AG09309 (cell line): ENCODE results near the gene MAPK1.

ENCODE experiments used
- DNase-seq: peaks from one replicate; pipeline ENCODE4 v3.0.0-alpha.2; 2010; ENCODE audit warnings: low read depth
- H3K4me3 ChIP-seq: 2 replicates; pipeline ENCODE4 v1.5.1; 2011; ENCODE audit warnings: mild to moderate bottlenecking, low read depth, low read length, moderate library complexity; ENCODE audit not compliant: control insufficient read depth
- CTCF ChIP-seq: IDR thresholded peaks from 2 replicates; pipeline ENCODE4 v1.5.1; 2011; ENCODE audit warnings: mild to moderate bottlenecking, low read depth, low read length, inconsistent platforms; ENCODE audit not compliant: insufficient read depth, control insufficient read depth; ENCODE audit errors: missing control alignments

MAPK1 gene

GRCh38 chr22:21860491-21861039 lies 6.9 kb downstream of the MAPK1 start:
- H3K4me3 ChIP-seq: no peak overlapping the region
- no peak for TF ChIP-seq CTCF
- no peak for DNase-seq

GRCh38 chr22:21858025-21858764 lies 9.2 kb downstream of the MAPK1 start:
- no peak for DNase-seq
- TF ChIP-seq CTCF: no peak
- H3K4me3 ChIP-seq: no peak overlapping the region

- H3K4me3 ChIP-seq: no peak overlapping the region
- no peak for DNase-seq
- no peak for TF ChIP-seq CTCF
Measured at GRCh38 chr22:21857481-21857914, 9.9 kb downstream of the MAPK1 start.

- no peak overlapping the region for H3K4me3 ChIP-seq
- no peak for TF ChIP-seq CTCF
- DNase-seq: no peak
Measured at GRCh38 chr22:21856868-21857267, 10.6 kb downstream of the MAPK1 start.

GRCh38 chr22:21856197-21856596 lies 11.2 kb downstream of the MAPK1 start:
- TF ChIP-seq CTCF: no peak
- no peak for DNase-seq
- no peak overlapping the region for H3K4me3 ChIP-seq

GRCh38 chr22:21855676-21856075 lies 11.8 kb downstream of the MAPK1 start:
- no peak for TF ChIP-seq CTCF
- no peak overlapping the region for H3K4me3 ChIP-seq
- no peak for DNase-seq
